Posterior vena cava (tissue), 2 donors: Measurements from ENCODE around the gene ZMIZ1. TPM values are rescaled to one million over a fixed set of nuclear protein-coding genes. Genes with fewer than 3 reads are reported as not detected.

Experiments
- DNase-seq: peaks from one replicate; pipeline ENCODE4 v3.0.0-alpha.2; 2020; ENCODE audit warnings: low spot score
- intact Hi-C, 2 donors: fragments of 100-400 bp; cut with DNase I; formaldehyde crosslinking; loops; one replicate each; pipeline versions ENCODE4 v1.14.1 to v1.14.2; 2022 to 2023
- total RNA-seq, 2 donors: library from RNA; stranded (reverse); fragmentation: NEBNext Ultra II Directional; extraction: Animal tissue kit (Norgen Biotek cat#: 25700); gene quantifications; one replicate each; pipeline ENCODE4 v1.2.1, GENCODE V29; 2021
- donor health status: DM: yes; HTN: yes; CAD: no.
- donor health status: DM: yes; HTN: yes; CAD: no.

The ZMIZ1 gene
- total RNA-seq, 2 donors from 2014 or later, result 61.5 to 62.6 TPM

- DNase-seq, result no peak
- intact Hi-C loops, result no loop called here
Observed at GRCh38 chr10:79099898-79100448, 31.2 kb downstream of the ZMIZ1 start.

GRCh38 chr10:79100771-79101170, 32.0 kb downstream of the ZMIZ1 start:
- intact Hi-C loops, result no loop called here
- no peak for DNase-seq

GRCh38 chr10:79101560-79102497, 33.1 kb downstream of the ZMIZ1 start:
- peak; percentile 89 for DNase-seq
- intact Hi-C loops, result no loop called here

- no peak for DNase-seq
- intact Hi-C loops, result no loop called here
Observed at GRCh38 chr10:79102498-79102874, 33.7 kb downstream of the ZMIZ1 start.

GRCh38 chr10:79103129-79103528, 34.4 kb downstream of the ZMIZ1 start:
- no peak for DNase-seq
- intact Hi-C loops, result no loop called here

- intact Hi-C loops, result no loop called here
Observed at GRCh38 chr10:79103585-79103984, 34.8 kb downstream of the ZMIZ1 start.

GRCh38 chr10:79105150-79105739, 36.5 kb downstream of the ZMIZ1 start:
- intact Hi-C loops, result no loop called here
- no peak for DNase-seq

More at GRCh38 chr10:79103585-79103984, 34.8 kb downstream of the ZMIZ1 start:
- DNase-seq, result no peak

- no peak for DNase-seq
Observed at GRCh38 chr10:79105818-79106217, 37.1 kb downstream of the ZMIZ1 start.

GRCh38 chr10:79106256-79107050, 37.7 kb downstream of the ZMIZ1 start:
- intact Hi-C loops, result no loop called here
- no peak for DNase-seq

More at GRCh38 chr10:79105818-79106217, 37.1 kb downstream of the ZMIZ1 start:
- intact Hi-C loops, result no loop called here

GRCh38 chr10:79107736-79108264, 39.0 kb downstream of the ZMIZ1 start:
- no peak for DNase-seq
- intact Hi-C loops, result no loop called here

- intact Hi-C loops, result no loop called here
- DNase-seq, result no peak
Observed at GRCh38 chr10:79108728-79109127, 40.0 kb downstream of the ZMIZ1 start.

GRCh38 chr10:79111427-79111826, 42.7 kb downstream of the ZMIZ1 start:
- no peak for DNase-seq
- intact Hi-C loops, result no loop called here

GRCh38 chr10:79111846-79112614, 43.3 kb downstream of the ZMIZ1 start:
- intact Hi-C loops, result no loop called here
- DNase-seq, result no peak

- intact Hi-C loops, result no loop called here
- no peak for DNase-seq
Observed at GRCh38 chr10:79112881-79113431, 44.2 kb downstream of the ZMIZ1 start.

GRCh38 chr10:79113827-79114226, 45.1 kb downstream of the ZMIZ1 start:
- intact Hi-C loops, result no loop called here

GRCh38 chr10:79115302-79115701, 46.5 kb downstream of the ZMIZ1 start:
- no peak for DNase-seq
- intact Hi-C loops, result no loop called here

More at GRCh38 chr10:79113827-79114226, 45.1 kb downstream of the ZMIZ1 start:
- no peak for DNase-seq

- intact Hi-C loops, result no loop called here
- no peak for DNase-seq
Observed at GRCh38 chr10:79116368-79116767, 47.6 kb downstream of the ZMIZ1 start.
